Upper lobe of left lung (tissue), 6 donors: ENCODE results near the gene MYO18B. TPM values are rescaled to one million over a fixed set of nuclear protein-coding genes. Genes with fewer than 3 reads are reported as not detected.

Source experiments
- ATAC-seq, 2 donors: fragments of 200-7000 bp; cut with Tn5 transposase; one replicate each; pipeline ENCODE4 v1.9.1; 2022; ENCODE audit warnings: mild to moderate bottlenecking in 2 of 2, moderate library complexity in 2 of 2; ENCODE audit not compliant: low FRiP score in 2 of 2
- DNase-seq, 2 donors: peaks; one replicate each; pipeline ENCODE4 v3.0.0-alpha.2; 2019 to 2020
- H3K27ac ChIP-seq, 4 donors: fragments of 200-600 bp; sonication (generic); one replicate each; pipeline ENCODE4 v1.5.1; 2016 to 2019
- H3K27me3 ChIP-seq, 4 donors: fragments of 200-600 bp; sonication (generic); one replicate each; pipeline ENCODE4 v1.5.1; 2017 to 2019
- H3K36me3 ChIP-seq, 4 donors: fragments of 200-600 bp; sonication (generic); one replicate each; pipeline ENCODE4 v1.5.1; 2016 to 2019
- H3K4me1 ChIP-seq, 4 donors: fragments of 200-600 bp; sonication (generic); one replicate each; pipeline ENCODE4 v1.5.1; 2018 to 2019
- H3K4me3 ChIP-seq, 4 donors: fragments of 200-600 bp; sonication (generic); one replicate each; pipeline ENCODE4 v1.5.1; 2017 to 2019; ENCODE audit warnings: mild to moderate bottlenecking in 2 of 4, moderate library complexity in 1 of 4
- H3K9me3 ChIP-seq, 4 donors: fragments of 200-600 bp; sonication (generic); one replicate each; pipeline ENCODE4 v1.5.1; 2018 to 2019
- CTCF ChIP-seq, 6 experiments: fragments of 450-650 bp in 4 of 6; fragments of 200-600 bp in 2 of 6; sonication (generic) in 2 of 6; IDR thresholded peaks; one replicate each; pipeline ENCODE4 v1.5.1; 2016 to 2019; ENCODE audit warnings: antibody characterized with exemption in 6 of 6
- EP300 ChIP-seq, 4 donors: sonication (generic); formaldehyde crosslinking; IDR thresholded peaks; one replicate each; pipeline ENCODE4 v1.5.1; 2017; ENCODE audit warnings: antibody characterized with exemption in 4 of 4, control low read depth in 2 of 4
- POLR2A ChIP-seq, 4 donors: fragments of 450-650 bp; IDR thresholded peaks; one replicate each; pipeline ENCODE4 v1.5.1; 2016 to 2017; ENCODE audit warnings: antibody characterized with exemption in 4 of 4, mild to moderate bottlenecking in 2 of 4
- POLR2AphosphoS5 ChIP-seq, 2 donors: sonication (generic); formaldehyde crosslinking; IDR thresholded peaks; one replicate each; pipeline ENCODE4 v1.5.1; 2017; ENCODE audit warnings: antibody characterized with exemption in 2 of 2
- WGBS, 2 donors: methylation state at CpG; one replicate each; pipeline ENCODE4 v1.1.5; 2017 to 2018; 5-methylcytosine and 5-hydroxymethylcytosine counted together
- total RNA-seq, 6 donors: library from RNA; depleted of rRNA in 4 of 6; stranded (reverse); fragments of >200 nt in 4 of 6; gene quantifications; one replicate each; pipeline versions ENCODE4 v1.1.0 to v1.2.1, GENCODE V29; 2016 to 2021
- donor health status: DM: no; HTN: no; CAD: no; lungs with moderate emphysema.
- donor health status: DM: no; HTN: yes; CAD: no; lungs with severe emphysema.

The MYO18B gene
- total RNA-seq, 6 donors from 2014 or later: 0.09 to 1.3 (median 0.17) TPM; not detected in 3

- Histone ChIP-seq H3K9me3 (no peaks in the 10 kb centered on the region), H3K4me1 (no peaks in the 10 kb centered on the region), H3K4me3 (no peak overlapping the region), H3K36me3 (no peaks in the 10 kb centered on the region), H3K27ac (no peak overlapping the region), H3K27me3 (no peaks in the 10 kb centered on the region)
- ATAC-seq: no peak
- TF ChIP-seq POLR2A (IDR thresholded peaks at IDR 0.05): no peak
- TF ChIP-seq EP300 (IDR thresholded peaks at IDR 0.05): no peak
- TF ChIP-seq POLR2AphosphoS5 (IDR thresholded peaks at IDR 0.05): no peak
- TF ChIP-seq CTCF (IDR thresholded peaks at IDR 0.05): no peak
- WGBS, 2 donors: 91% methylated on average over 2 of the region's 2 CpGs; no CpG with 5 or more reads in 1 of the 2 donors
- DNase-seq: no peak
These were observed 111.1 kb downstream of the MYO18B start for GRCh38 chr22:25853078-25853477.

- DNase-seq (no peak), ATAC-seq (no peak)
- TF ChIP-seq CTCF (IDR thresholded peaks at IDR 0.05) (no peak), EP300 (IDR thresholded peaks at IDR 0.05) (no peak), POLR2AphosphoS5 (IDR thresholded peaks at IDR 0.05) (no peak)
- no peaks in the 10 kb centered on the region for H3K36me3 ChIP-seq
- H3K4me3 ChIP-seq: no peak overlapping the region
- no peak overlapping the region for H3K27ac ChIP-seq
- 34% methylated on average over 5 of the region's 5 CpGs for WGBS, 2 donors
- H3K27me3 ChIP-seq: no peaks in the 10 kb centered on the region
- H3K9me3 ChIP-seq: no peaks in the 10 kb centered on the region
- no peaks in the 10 kb centered on the region for H3K4me1 ChIP-seq
These were observed 111.7 kb downstream of the MYO18B start for GRCh38 chr22:25853501-25854284.

GRCh38 chr22:25869771-25870170 lies 127.8 kb downstream of the MYO18B start:
- TF ChIP-seq EP300 (IDR thresholded peaks at IDR 0.05) (no peak), POLR2A (IDR thresholded peaks at IDR 0.05) (no peak), CTCF (IDR thresholded peaks at IDR 0.05) (no peak), POLR2AphosphoS5 (IDR thresholded peaks at IDR 0.05) (no peak)

GRCh38 chr22:25874327-25874726 lies 132.3 kb downstream of the MYO18B start:
- no peak overlapping the region for H3K27ac ChIP-seq
- H3K27me3 ChIP-seq: no peaks in the 10 kb centered on the region
- ATAC-seq (no peak), DNase-seq (no peak)
- no peak for TF ChIP-seq POLR2AphosphoS5 (IDR thresholded peaks at IDR 0.05)
- TF ChIP-seq CTCF (IDR thresholded peaks at IDR 0.05): no peak
- TF ChIP-seq POLR2A (IDR thresholded peaks at IDR 0.05): no peak
- H3K4me1 ChIP-seq: no peaks in the 10 kb centered on the region
- no peak overlapping the region for H3K4me3 ChIP-seq
- 87 to 94% methylated on average over 7 to 11 of the region's 11 CpGs for WGBS, 2 donors
- H3K36me3 ChIP-seq: no peaks in the 10 kb centered on the region
- no peaks in the 10 kb centered on the region for H3K9me3 ChIP-seq

More at GRCh38 chr22:25869771-25870170, 127.8 kb downstream of the MYO18B start:
- Histone ChIP-seq H3K36me3 (no peaks in the 10 kb centered on the region), H3K27me3 (no peaks in the 10 kb centered on the region), H3K27ac (no peak overlapping the region), H3K4me1 (no peaks in the 10 kb centered on the region), H3K9me3 (no peaks in the 10 kb centered on the region), H3K4me3 (no peak overlapping the region)
- ATAC-seq: peak in 1 of 2 donors; percentile 20
- WGBS, 2 donors: 78 to 80% methylated on average over 6 of the region's 6 CpGs
- DNase-seq: no peak

- H3K4me3 ChIP-seq: no peak overlapping the region
- TF ChIP-seq EP300 (IDR thresholded peaks at IDR 0.05) (no peak), CTCF (IDR thresholded peaks at IDR 0.05) (no peak), POLR2A (IDR thresholded peaks at IDR 0.05) (no peak), POLR2AphosphoS5 (IDR thresholded peaks at IDR 0.05) (no peak)
- DNase-seq (no peak), ATAC-seq (no peak)
- no peak overlapping the region for H3K27ac ChIP-seq
- H3K4me1 ChIP-seq: no peaks in the 10 kb centered on the region
- no peaks in the 10 kb centered on the region for H3K36me3 ChIP-seq
- WGBS, 2 donors: 68 to 77% methylated on average over 1 to 2 of the region's 2 CpGs
- H3K27me3 ChIP-seq: no peaks in the 10 kb centered on the region
- no peaks in the 10 kb centered on the region for H3K9me3 ChIP-seq
These were observed 133.5 kb downstream of the MYO18B start for GRCh38 chr22:25875461-25875860.
